Measurements from ENCODE around the gene ZC3H18.

GRCh38 chr16:88613911-88614817 is 44.0 kb downstream of the ZC3H18 start:
- TF ChIP-seq, protein P1, sequence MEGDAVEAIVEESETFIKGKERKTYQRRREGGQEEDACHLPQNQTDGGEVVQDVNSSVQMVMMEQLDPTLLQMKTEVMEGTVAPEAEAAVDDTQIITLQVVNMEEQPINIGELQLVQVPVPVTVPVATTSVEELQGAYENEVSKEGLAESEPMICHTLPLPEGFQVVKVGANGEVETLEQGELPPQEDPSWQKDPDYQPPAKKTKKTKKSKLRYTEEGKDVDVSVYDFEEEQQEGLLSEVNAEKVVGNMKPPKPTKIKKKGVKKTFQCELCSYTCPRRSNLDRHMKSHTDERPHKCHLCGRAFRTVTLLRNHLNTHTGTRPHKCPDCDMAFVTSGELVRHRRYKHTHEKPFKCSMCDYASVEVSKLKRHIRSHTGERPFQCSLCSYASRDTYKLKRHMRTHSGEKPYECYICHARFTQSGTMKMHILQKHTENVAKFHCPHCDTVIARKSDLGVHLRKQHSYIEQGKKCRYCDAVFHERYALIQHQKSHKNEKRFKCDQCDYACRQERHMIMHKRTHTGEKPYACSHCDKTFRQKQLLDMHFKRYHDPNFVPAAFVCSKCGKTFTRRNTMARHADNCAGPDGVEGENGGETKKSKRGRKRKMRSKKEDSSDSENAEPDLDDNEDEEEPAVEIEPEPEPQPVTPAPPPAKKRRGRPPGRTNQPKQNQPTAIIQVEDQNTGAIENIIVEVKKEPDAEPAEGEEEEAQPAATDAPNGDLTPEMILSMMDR (IDR thresholded peaks at IDR 0.05): no peak
- TF ChIP-seq EP300 (IDR thresholded peaks at IDR 0.05) (no peak), POLR2A (IDR thresholded peaks at IDR 0.05) (no peak)

Measured in ovary (tissue), 3 donors.